Measurements from ENCODE around the gene PEX19.

DNA sequence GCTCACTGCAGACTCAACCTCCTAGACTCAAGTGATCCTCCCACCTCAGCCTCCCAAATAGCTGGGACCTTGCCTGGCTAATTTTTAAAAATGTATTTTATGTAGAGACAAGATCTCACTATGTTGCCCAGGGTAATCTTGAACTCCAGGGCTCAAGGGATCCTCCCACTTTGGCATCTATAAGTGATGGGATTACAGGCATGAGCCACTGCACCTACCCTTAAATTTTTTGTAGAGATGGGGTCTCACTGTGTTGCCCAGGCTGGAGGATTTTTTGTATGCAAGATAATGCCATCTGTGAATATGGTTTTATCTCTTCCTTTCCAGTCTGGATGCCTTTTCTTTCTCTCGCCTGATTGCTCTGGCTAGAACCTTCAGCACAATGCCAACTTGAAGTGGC lies 13.9 kb downstream of the PEX19 start:
- TF ChIP-seq EP300 (IDR thresholded peaks at IDR 0.05; ENCODE audit: borderline replicate concordance): no peak
- TF ChIP-seq TEAD4 (IDR thresholded peaks at IDR 0.05): no peak
- TF ChIP-seq REST (IDR thresholded peaks at IDR 0.05; ENCODE audit: low read depth): no peak
- no peak for TF ChIP-seq YY1 (IDR thresholded peaks at IDR 0.05; ENCODE audit: low read depth)
